Measurements from ENCODE around the gene PRRC2C. TPM values are rescaled to one million over a fixed set of nuclear protein-coding genes. Genes with fewer than 3 reads are reported as not detected.

PRRC2C gene
- total RNA-seq, 8 experiments from 2014 or later, result 58.2 to 146 (median 85.5) TPM

DNA sequence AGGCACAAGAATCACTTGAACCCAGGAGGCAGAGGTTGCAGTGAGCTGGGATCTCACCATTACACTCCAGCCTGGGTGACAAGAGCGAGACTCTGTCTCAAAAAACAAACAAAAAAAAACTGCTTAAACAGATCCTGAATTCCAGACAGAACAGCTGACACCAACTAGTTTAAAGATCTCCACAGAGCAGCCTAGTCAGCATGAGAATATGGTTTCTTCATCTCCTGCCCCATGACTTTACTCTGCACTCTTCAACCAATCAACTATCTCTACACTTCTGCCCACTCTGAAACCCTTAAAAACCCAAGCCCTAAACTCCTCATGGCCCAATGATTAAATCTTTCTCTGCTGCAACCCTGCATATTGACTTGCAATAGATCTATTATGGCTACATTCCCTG lies 7.5 kb upstream of the PRRC2C start:
- H3K27ac ChIP-seq, result no peak overlapping the region
- in situ Hi-C loops (cut with MboI; ENCODE audit: low pct_unique_long_range_greater_than_20kb in 2 of 9, low sequenced_read_pairs in 9 of 9, unreplicated experiment in 9 of 9), result no loop called here
- H3K4me1 ChIP-seq (replicated peaks in 1 of 2), result peaks cover 5 to 9% of the 10 kb centered on the region in 2 donors
- H3K4me3 ChIP-seq, result no peak overlapping the region
- WGBS, 10 experiments, result 50 to 100% (median 100%) methylated on average over 1 of the region's 1 CpG; no CpG with 5 or more reads in 3 of the 10 experiments
- no peak for ATAC-seq (replicated peaks in 6 of 8)

DNA sequence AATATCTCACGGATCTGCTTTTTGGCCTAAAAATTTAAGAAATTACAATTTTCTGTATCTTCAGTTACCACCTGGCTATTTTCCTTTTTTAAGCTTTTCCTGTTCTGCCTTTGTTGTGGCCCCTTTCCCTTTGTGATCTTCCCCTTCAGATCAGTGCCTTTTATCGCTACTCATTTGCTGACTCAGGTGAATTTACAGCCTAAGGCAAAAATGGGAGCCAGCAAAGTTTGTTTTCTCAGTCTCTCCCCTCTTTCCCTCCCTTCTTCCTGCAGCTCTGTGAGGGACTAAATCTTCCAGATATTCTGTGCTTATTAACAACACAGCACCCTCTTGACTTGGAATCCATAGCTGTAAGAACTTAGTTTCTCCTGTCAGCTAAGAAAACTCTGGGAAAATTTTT lies 5.3 kb upstream of the PRRC2C start:
- no peak for ATAC-seq (replicated peaks in 6 of 8)
- 58 to 86% (median 75%) methylated on average over 2 of the region's 2 CpGs; no CpG with 5 or more reads in 1 of the 10 experiments for WGBS, 10 experiments

DNA sequence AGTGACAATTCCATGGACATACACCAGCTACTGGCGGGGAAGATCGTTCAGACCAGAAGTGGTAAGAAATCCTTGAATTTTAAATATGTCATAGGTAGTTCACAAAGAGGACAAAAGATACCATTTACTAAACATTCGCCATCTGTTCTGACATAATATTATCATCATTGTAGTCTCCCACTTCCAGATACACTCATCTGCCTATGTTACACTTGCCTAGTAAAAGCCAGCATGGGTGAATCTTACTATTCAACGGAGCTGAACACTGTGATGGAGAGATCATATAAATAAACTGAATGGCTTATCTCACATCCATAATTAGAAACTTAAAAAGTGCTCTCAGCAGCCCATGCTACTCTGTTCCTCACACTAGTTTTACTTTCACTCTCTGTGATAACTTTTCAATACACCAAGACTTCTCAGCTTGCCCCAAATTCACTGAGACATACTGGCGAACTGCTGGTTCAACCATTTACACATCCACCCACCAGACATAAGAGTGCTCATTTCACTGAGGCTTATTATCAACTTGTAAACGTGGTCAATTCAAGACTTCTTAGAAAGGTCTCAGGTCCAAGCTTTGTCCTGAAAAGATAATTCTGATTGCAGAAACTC lies 463 bp upstream of the PRRC2C start:
- in situ Hi-C loops (cut with MboI; ENCODE audit: low pct_unique_long_range_greater_than_20kb in 2 of 9, low sequenced_read_pairs in 9 of 9, unreplicated experiment in 9 of 9), result no loop called here
- peak overlapping the region; percentile 43 to 72 for H3K27ac ChIP-seq
- peak overlapping the region; percentile 76 to 94 (median 85) for H3K4me3 ChIP-seq
- 0 to 80% (median 55%) methylated on average over 1 to 6 of the region's 6 CpGs for WGBS, 10 experiments
- peak; percentile 7 to 49 (median 10) for ATAC-seq (replicated peaks in 6 of 8)
- H3K4me1 ChIP-seq (replicated peaks in 1 of 2), result peaks cover 12 to 22% of the 10 kb centered on the region in 2 donors

More for the DNA sequence above, 5.3 kb upstream of the PRRC2C start:
- in situ Hi-C loops (cut with MboI; ENCODE audit: low pct_unique_long_range_greater_than_20kb in 2 of 9, low sequenced_read_pairs in 9 of 9, unreplicated experiment in 9 of 9), result no loop called here
- Histone ChIP-seq H3K4me3 (no peak overlapping the region), H3K4me1 (replicated peaks in 1 of 2) (peaks cover 7 to 11% of the 10 kb centered on the region in 2 donors), H3K27ac (no peak overlapping the region)

DNA sequence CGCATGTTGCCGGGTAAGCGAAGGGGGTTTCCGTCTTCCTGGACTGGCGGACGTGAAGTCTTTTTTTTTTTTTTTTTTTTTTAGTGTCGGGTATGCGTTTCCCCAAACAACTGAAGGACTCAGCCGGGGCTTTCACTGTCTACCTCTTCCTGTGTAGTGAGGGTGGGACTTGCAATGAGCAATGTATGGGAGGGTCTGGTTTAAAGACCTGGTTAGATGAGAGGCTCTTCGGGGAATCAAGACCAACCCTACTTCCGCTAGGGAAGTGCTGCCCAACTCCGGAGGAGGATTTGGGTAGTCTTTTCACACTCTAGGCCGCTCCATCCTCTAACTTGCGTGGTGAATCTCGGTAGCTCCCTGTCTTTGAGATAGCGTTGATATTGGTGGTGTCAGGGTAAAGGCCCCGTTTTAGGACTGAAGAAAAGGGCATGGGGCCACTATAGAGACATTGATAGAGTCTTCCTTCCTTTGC lies 754 bp downstream of the PRRC2C start:
- peak overlapping the region; percentile 93 to 96 for H3K27ac ChIP-seq
- 0 to 2% (median 0%) methylated on average over 4 to 15 of the region's 17 CpGs; no CpG with 5 or more reads in 4 of the 10 experiments for WGBS, 10 experiments
- ATAC-seq (replicated peaks in 6 of 8), result peak; percentile 46 to 57 (median 50)
- peak overlapping the region; percentile 76 to 94 (median 85) for H3K4me3 ChIP-seq
- H3K4me1 ChIP-seq (replicated peaks in 1 of 2), result peaks cover 12 to 22% of the 10 kb centered on the region in 2 donors
- in situ Hi-C loops (cut with MboI; ENCODE audit: low pct_unique_long_range_greater_than_20kb in 2 of 9, low sequenced_read_pairs in 9 of 9, unreplicated experiment in 9 of 9), result no loop called here

DNA sequence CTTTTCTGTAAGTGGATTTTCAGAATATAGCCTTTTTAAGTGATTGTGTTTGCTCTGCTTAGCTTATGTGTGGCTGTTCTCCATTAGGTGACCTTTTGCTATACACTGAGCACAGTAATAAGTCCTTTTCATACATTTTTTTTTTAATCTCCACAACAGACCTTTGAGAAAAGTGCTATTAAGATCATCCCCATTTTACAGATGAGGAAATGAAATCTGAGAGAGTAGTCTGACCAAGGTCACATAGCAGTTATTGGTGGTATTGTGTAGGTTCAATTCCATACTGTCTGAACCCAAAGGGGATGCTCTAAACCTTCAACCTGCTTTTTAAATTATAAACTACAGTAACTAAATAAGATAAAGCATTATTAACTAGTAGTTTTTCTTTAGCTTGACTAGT lies 1.7 kb downstream of the PRRC2C start:
- H3K4me1 ChIP-seq (replicated peaks in 1 of 2), result peaks cover 12 to 21% of the 10 kb centered on the region in 2 donors
- in situ Hi-C loops (cut with MboI; ENCODE audit: low pct_unique_long_range_greater_than_20kb in 2 of 9, low sequenced_read_pairs in 9 of 9, unreplicated experiment in 9 of 9), result no loop called here
- peak overlapping the region; percentile 76 to 94 (median 85) for H3K4me3 ChIP-seq
- no peak for ATAC-seq (replicated peaks in 6 of 8)
- peak overlapping the region in 1 of 2 donors; percentile 96 for H3K27ac ChIP-seq

DNA sequence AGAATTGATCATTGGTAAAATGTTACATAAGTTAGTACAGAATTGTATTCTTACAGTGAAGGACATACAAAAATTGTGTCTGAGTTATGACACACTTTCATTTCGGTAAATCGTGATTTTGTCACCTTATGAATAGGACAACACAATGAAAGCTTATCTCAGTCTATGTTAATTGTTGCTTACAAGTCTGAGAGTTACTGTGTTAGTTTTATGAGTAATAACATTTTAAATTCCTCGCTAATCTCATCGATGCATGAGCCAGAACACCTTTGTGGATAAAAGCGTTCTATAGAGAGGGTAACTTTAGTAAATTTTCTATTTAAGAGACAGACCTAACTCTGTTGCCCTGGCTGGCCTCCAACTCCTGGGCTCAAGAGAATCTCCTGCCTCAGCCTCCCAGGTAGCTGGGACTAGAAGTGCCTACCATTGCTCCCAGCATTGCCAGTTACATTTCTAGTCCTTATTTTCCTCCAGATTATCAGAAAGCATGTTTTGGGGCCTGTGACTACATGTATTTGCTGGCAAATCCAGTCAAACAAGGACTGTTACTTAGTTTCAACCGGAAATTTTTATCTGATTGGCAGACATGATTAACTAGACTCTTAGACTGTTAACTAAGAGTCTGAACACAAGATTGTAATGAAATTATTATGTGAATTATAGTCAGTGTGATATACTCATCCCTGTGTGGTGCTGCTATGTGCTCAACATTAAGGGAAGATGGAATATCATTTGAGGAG lies 3.0 kb downstream of the PRRC2C start:
- in situ Hi-C loops (cut with MboI; ENCODE audit: low pct_unique_long_range_greater_than_20kb in 2 of 9, low sequenced_read_pairs in 9 of 9, unreplicated experiment in 9 of 9), result no loop called here
- Histone ChIP-seq H3K4me1 (replicated peaks in 1 of 2) (peaks cover 5 to 12% of the 10 kb centered on the region in 2 donors), H3K27ac (no peak overlapping the region), H3K4me3 (no peak overlapping the region)
- 73 to 100% (median 93%) methylated on average over 4 to 6 of the region's 6 CpGs; no CpG with 5 or more reads in 1 of the 10 experiments for WGBS, 10 experiments
- no peak for ATAC-seq (replicated peaks in 6 of 8)

DNA sequence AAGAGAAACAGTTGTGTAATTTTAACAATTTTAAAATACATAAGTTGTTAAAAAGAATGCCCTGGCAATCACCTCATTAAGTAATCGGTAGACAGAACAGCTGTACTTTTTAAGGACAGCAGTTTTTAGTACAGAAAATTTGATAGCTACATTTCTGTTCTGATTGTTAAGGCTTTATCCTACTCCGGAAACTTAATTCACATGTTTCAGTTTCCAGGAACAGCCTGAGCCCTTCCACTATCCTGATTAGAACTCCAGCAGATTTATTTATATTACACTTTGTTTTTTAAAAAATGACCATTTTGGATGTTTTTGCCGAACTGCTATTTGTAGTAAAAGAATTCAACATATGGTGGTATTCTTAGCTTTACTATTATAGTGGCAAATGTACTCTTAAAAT lies 8.7 kb downstream of the PRRC2C start:
- no peak overlapping the region for H3K27ac ChIP-seq
- peaks cover 0 to 4% of the 10 kb centered on the region in 2 donors for H3K4me1 ChIP-seq (replicated peaks in 1 of 2)
- in situ Hi-C loops (cut with MboI; ENCODE audit: low pct_unique_long_range_greater_than_20kb in 2 of 9, low sequenced_read_pairs in 9 of 9, unreplicated experiment in 9 of 9), result no loop called here
- ATAC-seq (replicated peaks in 6 of 8), result no peak
- H3K4me3 ChIP-seq, result no peak overlapping the region
- 25 to 100% (median 87%) methylated on average over 1 to 3 of the region's 3 CpGs for WGBS, 10 experiments

DNA sequence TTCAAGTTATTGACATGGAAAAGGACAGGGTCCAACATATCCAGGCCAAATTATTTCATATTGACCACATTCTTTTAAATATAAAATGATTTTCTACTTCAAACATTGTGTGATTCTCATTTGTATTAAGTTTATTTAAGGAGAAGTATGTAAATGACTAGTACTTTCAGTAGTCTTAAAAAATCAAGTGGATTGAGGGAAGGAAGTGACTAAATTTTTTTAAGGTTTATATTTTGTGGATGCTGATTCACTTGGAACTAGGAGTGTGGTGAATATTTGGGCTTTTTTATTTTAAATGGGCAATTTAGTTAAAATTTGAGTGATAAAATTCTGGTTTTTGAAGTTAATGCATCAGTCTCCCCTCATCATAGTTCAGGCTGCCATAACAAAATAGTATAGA lies 10.1 kb downstream of the PRRC2C start:
- H3K27ac ChIP-seq, result no peak overlapping the region
- peaks cover 0 to 4% of the 10 kb centered on the region in 2 donors for H3K4me1 ChIP-seq (replicated peaks in 1 of 2)
- no peak for ATAC-seq (replicated peaks in 6 of 8)
- H3K4me3 ChIP-seq, result no peak overlapping the region
- in situ Hi-C loops (cut with MboI; ENCODE audit: low pct_unique_long_range_greater_than_20kb in 2 of 9, low sequenced_read_pairs in 9 of 9, unreplicated experiment in 9 of 9), result no loop called here

DNA sequence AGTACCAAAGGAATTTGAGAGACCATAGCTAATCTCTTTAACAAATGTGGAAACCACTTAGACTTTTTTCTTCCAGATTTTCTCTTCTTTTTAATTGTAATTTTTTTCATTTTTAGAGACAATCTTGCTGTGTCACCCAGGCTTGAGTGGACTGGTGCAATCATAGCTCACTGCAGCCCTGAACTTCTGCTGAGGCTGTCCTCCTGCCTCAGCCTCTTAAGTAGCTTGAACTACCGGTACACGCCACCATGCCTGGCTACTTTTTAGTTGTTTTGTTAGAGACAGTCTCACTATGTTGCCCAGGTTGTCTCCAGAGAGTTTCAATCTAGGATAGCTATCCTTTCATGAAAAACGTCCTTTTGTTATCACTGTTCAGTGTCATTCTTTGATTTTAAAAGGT lies 15.0 kb downstream of the PRRC2C start:
- in situ Hi-C loops (cut with MboI; ENCODE audit: low pct_unique_long_range_greater_than_20kb in 2 of 9, low sequenced_read_pairs in 9 of 9, unreplicated experiment in 9 of 9), result no loop called here
- Histone ChIP-seq H3K4me3 (no peak overlapping the region), H3K4me1 (replicated peaks in 1 of 2) (no peaks in the 10 kb centered on the region), H3K27ac (no peak overlapping the region)
- no peak for ATAC-seq (replicated peaks in 6 of 8)
- WGBS, 10 experiments, result 81 to 100% (median 92%) methylated on average over 1 to 3 of the region's 3 CpGs; no CpG with 5 or more reads in 1 of the 10 experiments

DNA sequence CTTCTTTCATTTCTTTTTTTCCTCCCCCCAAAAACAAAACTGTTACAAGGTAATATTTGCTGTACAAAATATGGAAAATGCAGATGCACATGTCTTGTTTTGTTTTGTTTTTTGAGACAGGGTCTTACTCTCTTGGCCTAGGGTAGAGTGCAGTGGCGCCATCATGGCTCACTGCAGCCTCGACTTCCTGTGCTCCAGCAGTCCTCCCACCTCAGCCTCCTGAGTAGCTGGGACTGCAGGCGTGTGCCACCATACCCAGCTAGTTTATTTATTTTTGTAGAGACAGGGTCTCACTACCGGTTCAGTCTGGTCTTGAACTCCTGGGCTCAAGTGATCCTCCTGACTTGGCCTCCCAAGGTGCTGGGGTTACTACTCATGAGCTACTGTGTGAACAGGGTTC lies 15.5 kb downstream of the PRRC2C start:
- ATAC-seq (replicated peaks in 6 of 8), result no peak
- 84 to 100% (median 94%) methylated on average over 1 to 4 of the region's 4 CpGs; no CpG with 5 or more reads in 1 of the 10 experiments for WGBS, 10 experiments
- Histone ChIP-seq H3K27ac (no peak overlapping the region), H3K4me1 (replicated peaks in 1 of 2) (peaks cover 0 to 2% of the 10 kb centered on the region in 2 donors), H3K4me3 (no peak overlapping the region)
- in situ Hi-C loops (cut with MboI; ENCODE audit: low pct_unique_long_range_greater_than_20kb in 2 of 9, low sequenced_read_pairs in 9 of 9, unreplicated experiment in 9 of 9), result no loop called here

DNA sequence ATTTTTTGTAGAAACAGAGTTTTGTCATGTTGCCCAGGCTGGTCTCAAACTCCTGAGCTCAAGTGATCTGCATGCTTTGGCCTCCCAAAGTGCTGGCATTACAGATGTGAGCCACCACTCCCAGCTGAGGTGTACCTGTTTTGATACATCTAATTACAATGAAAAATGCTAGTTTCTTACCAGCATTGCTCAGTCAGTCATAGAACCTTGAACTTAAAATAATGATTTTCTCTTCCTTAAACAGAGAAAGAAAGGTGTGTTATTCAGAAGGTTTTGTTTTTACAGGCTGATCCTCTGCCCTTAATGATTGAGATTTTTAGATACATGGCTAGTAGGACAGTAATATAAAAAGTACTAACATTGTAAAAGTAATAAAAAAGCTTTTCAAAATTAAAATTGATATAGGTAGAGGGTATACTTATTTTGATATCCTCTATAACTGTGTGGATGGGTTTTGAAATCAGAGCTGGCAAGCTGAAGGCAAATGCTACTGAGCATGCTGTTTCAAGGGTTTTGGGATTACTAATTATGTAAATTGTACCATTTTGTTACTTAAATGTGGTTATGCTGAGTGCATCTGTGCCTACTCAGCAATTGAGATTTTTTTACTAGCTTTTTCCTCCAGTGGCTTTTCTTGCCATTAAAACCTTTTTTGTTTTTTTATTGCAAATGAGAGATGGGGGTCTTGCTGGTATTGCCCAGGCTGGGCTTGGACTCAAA lies 16.1 kb downstream of the PRRC2C start:
- no peak overlapping the region for H3K4me3 ChIP-seq
- peaks cover 0 to 4% of the 10 kb centered on the region in 2 donors for H3K4me1 ChIP-seq (replicated peaks in 1 of 2)
- peak in 3 of 8 experiments; percentile 79 to 82 (median 81) for ATAC-seq (replicated peaks in 6 of 8)
- in situ Hi-C loops (cut with MboI; ENCODE audit: low pct_unique_long_range_greater_than_20kb in 2 of 9, low sequenced_read_pairs in 9 of 9, unreplicated experiment in 9 of 9), result no loop called here
- no peak overlapping the region for H3K27ac ChIP-seq

DNA sequence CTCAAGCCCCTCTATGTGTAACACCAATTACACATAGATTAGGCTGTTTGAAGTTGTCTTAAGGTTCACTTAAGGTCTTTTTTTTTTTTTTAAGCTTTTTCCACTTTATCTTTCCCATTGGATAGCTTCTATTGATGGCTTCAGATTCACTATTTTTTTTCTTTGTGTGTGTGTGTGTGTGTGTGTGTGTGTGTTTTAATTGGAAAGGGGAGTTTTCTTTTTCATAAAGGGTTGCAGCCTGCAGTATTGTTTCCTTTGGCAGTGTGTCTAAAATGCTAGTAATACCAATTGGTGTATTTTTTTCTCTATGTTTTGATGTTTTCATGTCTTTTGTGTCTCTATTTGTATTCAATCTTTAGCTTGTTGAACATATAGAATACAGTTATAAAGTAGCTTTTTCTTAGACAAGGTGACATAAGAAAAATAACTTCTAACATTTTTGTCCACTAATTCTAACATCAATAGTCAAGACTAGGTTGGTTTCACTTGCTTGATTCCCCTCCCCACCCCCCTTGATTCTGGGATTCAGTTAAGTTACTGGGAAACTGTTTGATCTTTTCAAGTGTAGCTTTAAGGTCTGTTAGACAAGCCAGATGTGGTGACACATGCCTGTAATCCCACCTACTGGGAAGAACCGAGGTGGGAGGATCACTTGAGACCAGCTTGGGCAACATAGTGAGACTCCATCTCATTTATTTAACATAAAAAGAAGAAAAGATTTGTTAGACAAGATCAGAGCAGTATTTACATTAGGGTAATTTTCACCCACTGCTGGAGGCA lies 21.4 kb downstream of the PRRC2C start:
- ATAC-seq (replicated peaks in 6 of 8), result peak in 3 of 8 experiments; percentile 18 to 50 (median 44)
- H3K4me3 ChIP-seq, result no peak overlapping the region
- in situ Hi-C loops (cut with MboI; ENCODE audit: low pct_unique_long_range_greater_than_20kb in 2 of 9, low sequenced_read_pairs in 9 of 9, unreplicated experiment in 9 of 9), result no loop called here
- 0 to 50% (median 6%) methylated on average over 1 of the region's 1 CpG; no CpG with 5 or more reads in 4 of the 10 experiments for WGBS, 10 experiments
- peaks cover 0 to 4% of the 10 kb centered on the region in 2 donors for H3K4me1 ChIP-seq (replicated peaks in 1 of 2)
- H3K27ac ChIP-seq, result no peak overlapping the region

Measured in motor neuron (in vitro differentiated cells).